Mesenchymal stem cell (in vitro differentiated cells and primary cell): Measurements from ENCODE around the gene NAP1L5.
A peak's percentile ranks its signal among the peaks of the same experiment; 100 is the strongest.

Source experiments
- DNase-seq: peaks from one replicate; pipeline ENCODE4 v3.0.0-alpha.2; 2013
- H2AFZ ChIP-seq: one replicate; pipeline ENCODE4 v1.6.1; 2013; ENCODE audit warnings: low read depth, mild to moderate bottlenecking, control low read depth, inconsistent platforms, low read length, moderate library complexity
- H2AK5ac ChIP-seq: 2 replicates; pipeline ENCODE4 v1.6.1; 2013; ENCODE audit warnings: low read length, moderate library complexity, mild to moderate bottlenecking, inconsistent platforms; ENCODE audit not compliant: severe bottlenecking
- H2BK120ac ChIP-seq: one replicate; pipeline ENCODE4 v1.6.1; 2013; ENCODE audit warnings: low read depth, mild to moderate bottlenecking, inconsistent platforms, low read length, moderate library complexity
- H2BK12ac ChIP-seq, 2 experiments: one replicate each; pipeline ENCODE4 v1.6.1; 2013; ENCODE audit warnings: inconsistent platforms in 2 of 2, low read length in 2 of 2, mild to moderate bottlenecking in 2 of 2, moderate library complexity in 2 of 2, control low read depth in 1 of 2
- H2BK15ac ChIP-seq: one replicate; pipeline ENCODE4 v1.6.1; 2013; ENCODE audit warnings: mild to moderate bottlenecking, low read depth, inconsistent platforms; ENCODE audit not compliant: poor library complexity, severe bottlenecking
- H2BK5ac ChIP-seq: 2 replicates; pipeline ENCODE4 v1.6.1; 2013; ENCODE audit warnings: low read depth, mild to moderate bottlenecking, low read length, control low read depth, inconsistent platforms; ENCODE audit not compliant: poor library complexity, severe bottlenecking
- H3K14ac ChIP-seq, 2 experiments: one replicate each; pipeline ENCODE4 v1.6.1; 2013; ENCODE audit warnings: inconsistent platforms in 2 of 2, low read length in 2 of 2, control low read depth in 1 of 2, mild to moderate bottlenecking in 1 of 2, moderate library complexity in 1 of 2
- H3K18ac ChIP-seq, 2 experiments: one replicate each; pipeline ENCODE4 v1.6.1; 2013; ENCODE audit warnings: inconsistent platforms in 2 of 2, low read length in 2 of 2, control low read depth in 1 of 2, low read depth in 1 of 2, mild to moderate bottlenecking in 1 of 2
- H3K23ac ChIP-seq, 2 experiments: one replicate each; pipeline ENCODE4 v1.6.1; 2013; ENCODE audit warnings: inconsistent platforms in 2 of 2, low read length in 2 of 2, mild to moderate bottlenecking in 2 of 2, moderate library complexity in 2 of 2, control low read depth in 1 of 2
- H3K27ac ChIP-seq: 2 replicates; pipeline ENCODE4 v1.5.1; 2013; ENCODE audit warnings: mild to moderate bottlenecking, moderate library complexity, low read length, control low read depth, inconsistent platforms; ENCODE audit not compliant: poor library complexity, severe bottlenecking
- H3K27me3 ChIP-seq, 2 experiments: 2 replicates each; pipeline versions ENCODE4 v1.6.1 to v1.7.0; 2013; ENCODE audit warnings: low read length in 2 of 2, mild to moderate bottlenecking in 2 of 2, moderate library complexity in 2 of 2, control low read depth in 1 of 2, inconsistent platforms in 1 of 2; ENCODE audit not compliant: control insufficient read depth in 1 of 2, insufficient read depth in 1 of 2
- H3K36me3 ChIP-seq, 2 experiments: 2 replicates each; pipeline versions ENCODE4 v1.6.1 to v1.7.0; 2013; ENCODE audit warnings: low read length in 2 of 2, control low read depth in 1 of 2, inconsistent platforms in 1 of 2, low read depth in 1 of 2, mild to moderate bottlenecking in 1 of 2; ENCODE audit not compliant: insufficient read depth in 2 of 2, control insufficient read depth in 1 of 2
- H3K4ac ChIP-seq, 2 experiments: one replicate each; pipeline ENCODE4 v1.6.1; 2013; ENCODE audit warnings: inconsistent platforms in 2 of 2, low read length in 2 of 2, mild to moderate bottlenecking in 2 of 2, moderate library complexity in 2 of 2, control low read depth in 1 of 2, low read depth in 1 of 2
- H3K4me1 ChIP-seq: 2 replicates; pipeline ENCODE4 v1.6.1; 2013; ENCODE audit warnings: low read depth, low read length, control low read depth; ENCODE audit not compliant: control insufficient read depth, insufficient read depth
- H3K4me2 ChIP-seq: 2 replicates; pipeline ENCODE4 v1.6.1; 2013; ENCODE audit warnings: low read length, mild to moderate bottlenecking, inconsistent platforms; ENCODE audit not compliant: poor library complexity, severe bottlenecking
- H3K4me3 ChIP-seq, 2 experiments: 2 replicates each; pipeline versions ENCODE4 v1.5.1 to v1.7.0; 2013; ENCODE audit warnings: low read length in 2 of 2, mild to moderate bottlenecking in 2 of 2, control low read depth in 1 of 2, low read depth in 1 of 2; ENCODE audit not compliant: insufficient read depth in 1 of 2
- H3K79me1 ChIP-seq: replicated peaks from 2 replicates; pipeline ENCODE4 v1.6.1; 2013; ENCODE audit warnings: mild to moderate bottlenecking, control low read depth, low read length, inconsistent platforms; ENCODE audit not compliant: poor library complexity, severe bottlenecking
- H3K9ac ChIP-seq: 2 replicates; pipeline ENCODE4 v1.7.0; 2013; ENCODE audit warnings: mild to moderate bottlenecking, low read length, moderate library complexity
- H3K9me3 ChIP-seq: 2 replicates; pipeline ENCODE4 v1.7.0; 2013; ENCODE audit warnings: mild to moderate bottlenecking, low read length; ENCODE audit not compliant: control insufficient read depth
- H4K8ac ChIP-seq: one replicate; pipeline ENCODE4 v1.6.1; 2013; ENCODE audit warnings: inconsistent platforms, mild to moderate bottlenecking, low read length, moderate library complexity
- H4K91ac ChIP-seq: one replicate; pipeline ENCODE4 v1.6.1; 2013; ENCODE audit warnings: mild to moderate bottlenecking, low read length, inconsistent platforms
- WGBS: methylation state at CpG from one replicate; pipeline ENCODE4 v1.1.7; 2013; ENCODE audit warnings: mixed read lengths; 5-methylcytosine and 5-hydroxymethylcytosine counted together

NAP1L5 gene

DNA sequence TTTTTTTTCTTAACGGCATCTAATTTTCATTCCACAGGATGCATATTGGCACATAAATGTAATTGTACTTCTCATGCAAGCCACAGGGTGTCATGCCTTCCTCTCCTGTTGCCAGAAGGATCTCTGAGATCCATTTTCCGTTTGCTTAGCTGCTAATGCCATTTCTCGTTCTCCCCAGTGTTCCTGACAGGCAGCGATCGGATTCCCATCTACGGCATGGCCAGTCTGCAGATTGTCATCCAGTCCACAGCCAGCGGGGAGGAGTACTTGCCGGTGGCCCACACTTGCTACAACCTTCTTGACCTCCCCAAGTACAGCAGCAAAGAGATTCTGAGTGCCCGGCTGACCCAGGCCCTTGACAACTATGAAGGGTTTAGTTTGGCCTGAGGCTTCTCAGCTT, 8.9 kb upstream of the NAP1L5 start:
- no peak overlapping the region for H2AK5ac ChIP-seq
- H3K4me3 ChIP-seq: no peak overlapping the region
- peaks cover 0 to 40% of the 10 kb centered on the region in 2 experiments for H3K36me3 ChIP-seq
- H3K79me1 ChIP-seq: no peaks in the 10 kb centered on the region
- H3K18ac ChIP-seq: no peak overlapping the region
- no peaks in the 10 kb centered on the region for H3K9me3 ChIP-seq
- H3K14ac ChIP-seq: no peak overlapping the region
- no peak overlapping the region for H4K91ac ChIP-seq
- peak; percentile 51 for DNase-seq
- no peak overlapping the region for H2BK12ac ChIP-seq
- no peak overlapping the region for H2BK120ac ChIP-seq
- H3K27me3 ChIP-seq: no peaks in the 10 kb centered on the region
- H3K27ac ChIP-seq: no peak overlapping the region
- H3K9ac ChIP-seq: peak overlapping the region; percentile 74
- no peak overlapping the region for H2BK15ac ChIP-seq
- no peak overlapping the region for H2AFZ ChIP-seq
- no peak overlapping the region for H3K4ac ChIP-seq
- no peak overlapping the region for H3K4me2 ChIP-seq
- no peak overlapping the region for H4K8ac ChIP-seq
- no peak overlapping the region for H3K23ac ChIP-seq
- no peaks in the 10 kb centered on the region for H3K4me1 ChIP-seq
- 83% methylated on average over 9 of the region's 9 CpGs for WGBS
- H2BK5ac ChIP-seq: no peak overlapping the region

GRCh38 chr4:88705805-88706492, 8.3 kb upstream of the NAP1L5 start:
- Histone ChIP-seq H3K23ac (no peak overlapping the region), H3K79me1 (no peaks in the 10 kb centered on the region), H2AK5ac (no peak overlapping the region), H3K9me3 (no peaks in the 10 kb centered on the region), H3K18ac (no peak overlapping the region), H4K91ac (no peak overlapping the region), H2BK5ac (no peak overlapping the region), H3K4me2 (no peak overlapping the region), H3K4me1 (no peaks in the 10 kb centered on the region), H3K9ac (peak overlapping the region; percentile 74), H3K14ac (no peak overlapping the region), H2AFZ (no peak overlapping the region), H3K27me3 (no peaks in the 10 kb centered on the region), H2BK120ac (no peak overlapping the region), H2BK15ac (no peak overlapping the region), H3K4me3 (no peak overlapping the region), H4K8ac (no peak overlapping the region), H3K27ac (no peak overlapping the region), H2BK12ac (no peak overlapping the region), H3K4ac (no peak overlapping the region), H3K36me3 (peaks cover 0 to 36% of the 10 kb centered on the region in 2 experiments)
- DNase-seq: peak; percentile 38
- 88% methylated on average over 3 of the region's 3 CpGs for WGBS

GRCh38 chr4:88705223-88705622, 7.6 kb upstream of the NAP1L5 start:
- no peak overlapping the region for H3K18ac ChIP-seq
- no peaks in the 10 kb centered on the region for H3K27me3 ChIP-seq
- no peak overlapping the region for H4K91ac ChIP-seq
- no peaks in the 10 kb centered on the region for H3K9me3 ChIP-seq
- peaks cover 0 to 29% of the 10 kb centered on the region in 2 experiments for H3K36me3 ChIP-seq
- no peak overlapping the region for H2BK15ac ChIP-seq
- no peak overlapping the region for H2AFZ ChIP-seq
- DNase-seq: no peak
- no peak overlapping the region for H4K8ac ChIP-seq
- H3K9ac ChIP-seq: no peak overlapping the region
- no peak overlapping the region for H3K4ac ChIP-seq
- no peak overlapping the region for H3K23ac ChIP-seq
- H3K79me1 ChIP-seq: no peaks in the 10 kb centered on the region
- no peak overlapping the region for H2BK12ac ChIP-seq
- no peaks in the 10 kb centered on the region for H3K4me1 ChIP-seq
- H3K4me2 ChIP-seq: no peak overlapping the region
- no peak overlapping the region for H2AK5ac ChIP-seq
- no peak overlapping the region for H2BK5ac ChIP-seq
- H2BK120ac ChIP-seq: no peak overlapping the region
- no peak overlapping the region for H3K27ac ChIP-seq
- no peak overlapping the region for H3K14ac ChIP-seq
- H3K4me3 ChIP-seq: no peak overlapping the region

- no peak overlapping the region for H3K14ac ChIP-seq
- H3K4me1 ChIP-seq: no peaks in the 10 kb centered on the region
- H2BK15ac ChIP-seq: no peak overlapping the region
- no peak overlapping the region for H2BK120ac ChIP-seq
- H3K9ac ChIP-seq: no peak overlapping the region
- H3K9me3 ChIP-seq: no peaks in the 10 kb centered on the region
- H2BK5ac ChIP-seq: no peak overlapping the region
- H4K8ac ChIP-seq: no peak overlapping the region
- H3K27ac ChIP-seq: no peak overlapping the region
- no peak overlapping the region for H2AFZ ChIP-seq
- no peak overlapping the region for H3K23ac ChIP-seq
- H3K79me1 ChIP-seq: no peaks in the 10 kb centered on the region
- DNase-seq: no peak
- WGBS: 96% methylated on average over 2 of the region's 2 CpGs
- no peak overlapping the region for H3K4ac ChIP-seq
- no peak overlapping the region for H2AK5ac ChIP-seq
- H3K18ac ChIP-seq: no peak overlapping the region
- peaks cover 0 to 21% of the 10 kb centered on the region in 2 experiments for H3K36me3 ChIP-seq
- no peak overlapping the region for H3K4me3 ChIP-seq
- no peaks in the 10 kb centered on the region for H3K27me3 ChIP-seq
- H3K4me2 ChIP-seq: no peak overlapping the region
- no peak overlapping the region for H2BK12ac ChIP-seq
- no peak overlapping the region for H4K91ac ChIP-seq
Observed at GRCh38 chr4:88702782-88703181, 5.2 kb upstream of the NAP1L5 start.
